CD1c-positive myeloid dendritic cell (primary cell): Measurements from ENCODE around the gene ZNF483.
"Not testable (repeated sequence)": the region's sequence is repeated elsewhere in the genome, so short reads cannot be mapped to it uniquely, and the experiment has no call there.

Experiments used
- DNase-seq: peaks from one replicate; pipeline ENCODE4 v3.0.0-alpha.2; 2016; ENCODE audit errors: extremely low spot score

The ZNF483 gene

GRCh38 chr9:111542497-111543254 is 17.7 kb downstream of the ZNF483 start:
- DNase-seq = no peak

GRCh38 chr9:111548623-111549022 is 23.6 kb downstream of the ZNF483 start:
- DNase-seq = no peak

- DNase-seq = not testable (repeated sequence)
Observed at GRCh38 chr9:111555425-111555824, 30.4 kb downstream of the ZNF483 start.

GRCh38 chr9:111559000-111559610 is 34.1 kb downstream of the ZNF483 start:
- no peak for DNase-seq

- DNase-seq = no peak
Observed at GRCh38 chr9:111561165-111561719, 36.3 kb downstream of the ZNF483 start.

GRCh38 chr9:111566234-111566633 is 41.3 kb downstream of the ZNF483 start:
- DNase-seq = no peak

- not testable (repeated sequence) for DNase-seq
Observed at GRCh38 chr9:111568127-111568526, 43.1 kb downstream of the ZNF483 start.

GRCh38 chr9:111572950-111573604 is 48.1 kb downstream of the ZNF483 start:
- no peak for DNase-seq

GRCh38 chr9:111582888-111583287 is 57.9 kb downstream of the ZNF483 start:
- DNase-seq = no peak

GRCh38 chr9:111586378-111586777 is 61.4 kb downstream of the ZNF483 start:
- DNase-seq = no peak

- no peak for DNase-seq
Observed at GRCh38 chr9:111588846-111589245, 63.9 kb downstream of the ZNF483 start.

GRCh38 chr9:111597852-111598732 is 73.1 kb downstream of the ZNF483 start:
- DNase-seq = peak; percentile 50

GRCh38 chr9:111598733-111599091 is 73.7 kb downstream of the ZNF483 start:
- peak; percentile 19 for DNase-seq

- DNase-seq = peak; percentile 88
Observed at GRCh38 chr9:111599092-111599954, 74.3 kb downstream of the ZNF483 start, which contains the start of gene PTGR1. Gene PTGR1 (minus strand): TSS chr9:111599647. CDS start chr9:111597422, 2,225 bp downstream.

GRCh38 chr9:111599955-111600343 is 75.0 kb downstream of the ZNF483 start:
- DNase-seq = no peak

- DNase-seq = peak; percentile 4
Observed at GRCh38 chr9:111601237-111602018, 76.4 kb downstream of the ZNF483 start.

GRCh38 chr9:111603041-111603440 is 78.1 kb downstream of the ZNF483 start:
- no peak for DNase-seq

GRCh38 chr9:111604054-111604615 is 79.2 kb downstream of the ZNF483 start:
- no peak for DNase-seq

GRCh38 chr9:111605041-111605559 is 80.1 kb downstream of the ZNF483 start:
- DNase-seq = no peak
